DMS153 treated with DMSO at 0.1 percent for 48 hours (cell line): Measurements from ENCODE around the gene JAK1.

Experiments used
- DNase-seq: peaks from one replicate; lab custom pipeline; 2025; ENCODE audit not compliant: unreplicated experiment; lab: John Stamatoyannopoulos, UW

Gene JAK1

GRCh38 chr1:64873576-64873975 lies 92.8 kb downstream of the JAK1 start:
- no peak for DNase-seq

GRCh38 chr1:64872067-64872466 lies 94.3 kb downstream of the JAK1 start:
- DNase-seq = no peak

- DNase-seq = no peak
Measured at GRCh38 chr1:64871256-64871655, 95.1 kb downstream of the JAK1 start.

GRCh38 chr1:64867266-64867665 lies 99.1 kb downstream of the JAK1 start:
- DNase-seq = no peak

GRCh38 chr1:64866689-64867088 lies 99.7 kb downstream of the JAK1 start:
- DNase-seq = no peak

- no peak for DNase-seq
Measured at GRCh38 chr1:64865105-64865757, 101.1 kb downstream of the JAK1 start.

GRCh38 chr1:64864018-64864940 lies 102.1 kb downstream of the JAK1 start:
- peak; percentile 8 for DNase-seq

GRCh38 chr1:64861611-64862010 lies 104.7 kb downstream of the JAK1 start:
- no peak for DNase-seq

GRCh38 chr1:64857347-64857746 lies 109.0 kb downstream of the JAK1 start:
- DNase-seq = no peak

- DNase-seq = no peak
Measured at GRCh38 chr1:64856553-64856952, 109.8 kb downstream of the JAK1 start.

GRCh38 chr1:64855557-64855956 lies 110.8 kb downstream of the JAK1 start:
- no peak for DNase-seq

GRCh38 chr1:64854674-64855073 lies 111.7 kb downstream of the JAK1 start:
- no peak for DNase-seq

GRCh38 chr1:64851664-64852063 lies 114.7 kb downstream of the JAK1 start:
- DNase-seq = no peak

- no peak for DNase-seq
Measured at GRCh38 chr1:64850846-64851245, 115.5 kb downstream of the JAK1 start.

GRCh38 chr1:64849942-64850341 lies 116.4 kb downstream of the JAK1 start:
- DNase-seq = no peak

- DNase-seq = no peak
Measured at GRCh38 chr1:64848803-64849202, 117.5 kb downstream of the JAK1 start.

- DNase-seq = no peak
Measured at GRCh38 chr1:64848136-64848535, 118.2 kb downstream of the JAK1 start.

- no peak for DNase-seq
Measured at GRCh38 chr1:64847666-64848065, 118.7 kb downstream of the JAK1 start.

- DNase-seq = no peak
Measured at GRCh38 chr1:64846573-64847430, 119.5 kb downstream of the JAK1 start.

- DNase-seq = no peak
Measured at GRCh38 chr1:64845831-64846425, 120.4 kb downstream of the JAK1 start.

GRCh38 chr1:64844609-64845008 lies 121.7 kb downstream of the JAK1 start:
- no peak for DNase-seq
